AG10803 (cell line): ENCODE results near the gene MINK1.

Experiments used
- DNase-seq: peaks from one replicate; pipeline ENCODE4 v3.0.0; 2010; ENCODE audit warnings: low read depth
- H3K4me3 ChIP-seq: 2 replicates; pipeline ENCODE4 v1.5.1; 2011; ENCODE audit warnings: mild to moderate bottlenecking, low read length, control low read depth
- CTCF ChIP-seq: conservative IDR thresholded peaks from 2 replicates; pipeline ENCODE4 v1.5.1; 2011; ENCODE audit warnings: mild to moderate bottlenecking, low read length, control low read depth, inconsistent platforms

Gene MINK1

DNA sequence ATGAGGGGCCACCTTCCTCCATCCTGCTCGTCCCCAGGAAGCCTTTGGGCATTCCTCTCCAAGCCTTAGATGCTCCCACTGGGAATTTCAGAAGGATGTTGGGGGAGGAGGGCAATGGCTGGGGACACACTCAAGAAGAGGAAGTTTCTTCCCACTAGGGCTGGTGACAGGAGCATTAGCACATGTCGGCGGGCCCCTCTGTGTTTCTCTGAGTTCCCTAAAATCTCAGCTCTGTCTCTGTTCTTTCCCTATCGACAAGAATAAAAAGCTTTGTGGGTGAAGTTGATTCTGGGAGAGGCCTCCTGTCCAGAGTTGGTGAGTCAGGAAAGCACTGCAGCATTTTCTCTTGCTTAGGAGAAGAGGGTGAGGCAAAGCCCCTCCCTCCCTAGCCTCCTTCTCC, 46.5 kb downstream of the MINK1 start:
- TF ChIP-seq CTCF = no peak

GRCh38 chr17:4880857-4881256, 47.7 kb downstream of the MINK1 start:
- no peak for DNase-seq
- no peak overlapping the region for H3K4me3 ChIP-seq

More for the DNA sequence above, 46.5 kb downstream of the MINK1 start:
- no peak overlapping the region for H3K4me3 ChIP-seq
- DNase-seq = no peak

GRCh38 chr17:4881761-4882555, 48.8 kb downstream of the MINK1 start:
- peak; percentile 65 for TF ChIP-seq CTCF
- DNase-seq = no peak
- H3K4me3 ChIP-seq = no peak overlapping the region

More at GRCh38 chr17:4880857-4881256, 47.7 kb downstream of the MINK1 start:
- no peak for TF ChIP-seq CTCF

DNA sequence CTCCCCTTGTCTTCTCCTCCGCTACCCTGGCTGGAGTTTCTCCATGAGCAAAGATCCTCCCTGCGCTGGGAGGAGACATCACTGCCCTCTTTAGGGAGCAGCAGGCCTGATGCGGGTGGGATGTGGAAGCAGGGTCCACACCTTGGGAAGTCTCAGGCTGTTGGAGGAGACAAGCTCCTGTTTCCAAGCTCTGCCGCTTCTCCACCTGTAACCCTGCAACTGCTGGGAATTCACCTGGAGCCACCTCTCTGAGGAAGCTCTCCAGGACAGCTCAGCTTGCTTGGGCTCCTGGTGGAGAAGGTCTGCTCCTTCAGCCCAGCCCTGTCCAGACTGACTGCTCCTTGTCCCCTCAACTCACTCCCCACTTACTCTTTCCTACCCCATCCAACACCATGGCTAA, 51.3 kb downstream of the MINK1 start:
- no peak for DNase-seq
- TF ChIP-seq CTCF = no peak
- no peak overlapping the region for H3K4me3 ChIP-seq

DNA sequence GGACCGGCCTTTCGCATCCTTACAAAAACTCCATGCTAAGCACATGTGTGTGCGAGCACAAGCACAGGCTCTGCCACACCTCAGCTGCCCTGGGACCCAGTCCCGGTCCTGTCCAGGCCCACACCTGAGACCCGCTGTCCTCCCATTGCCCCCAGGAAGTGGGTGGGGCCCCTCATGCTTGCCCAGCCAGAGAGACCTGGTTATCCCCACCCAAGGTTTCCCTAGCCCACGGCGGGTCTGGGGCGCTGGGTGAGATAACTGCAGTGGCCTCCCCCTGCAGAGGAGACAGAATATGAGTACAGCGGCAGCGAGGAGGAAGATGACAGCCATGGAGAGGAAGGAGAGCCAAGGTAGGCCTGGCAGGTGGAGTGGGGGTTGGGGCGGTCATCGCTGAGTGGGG, 53.7 kb downstream of the MINK1 start:
- no peak overlapping the region for H3K4me3 ChIP-seq
- no peak for DNase-seq
- no peak for TF ChIP-seq CTCF

DNA sequence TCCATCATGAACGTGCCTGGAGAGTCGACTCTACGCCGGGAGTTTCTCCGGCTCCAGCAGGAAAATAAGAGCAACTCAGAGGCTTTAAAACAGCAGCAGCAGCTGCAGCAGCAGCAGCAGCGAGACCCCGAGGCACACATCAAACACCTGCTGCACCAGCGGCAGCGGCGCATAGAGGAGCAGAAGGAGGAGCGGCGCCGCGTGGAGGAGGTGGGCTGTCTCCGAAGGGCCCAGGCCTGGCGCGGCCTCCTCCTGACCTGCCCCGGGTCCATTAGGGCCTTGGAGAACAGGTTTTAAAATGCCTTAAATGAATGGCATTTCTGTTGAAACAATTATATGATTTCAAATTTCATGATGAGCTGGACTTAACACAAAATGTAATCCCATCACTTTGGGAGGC, 54.4 kb downstream of the MINK1 start:
- DNase-seq = no peak

More for the DNA sequence above, 54.4 kb downstream of the MINK1 start:
- no peak overlapping the region for H3K4me3 ChIP-seq
- TF ChIP-seq CTCF = no peak
